ENCODE measurements around the gene MLXIP.

DNA sequence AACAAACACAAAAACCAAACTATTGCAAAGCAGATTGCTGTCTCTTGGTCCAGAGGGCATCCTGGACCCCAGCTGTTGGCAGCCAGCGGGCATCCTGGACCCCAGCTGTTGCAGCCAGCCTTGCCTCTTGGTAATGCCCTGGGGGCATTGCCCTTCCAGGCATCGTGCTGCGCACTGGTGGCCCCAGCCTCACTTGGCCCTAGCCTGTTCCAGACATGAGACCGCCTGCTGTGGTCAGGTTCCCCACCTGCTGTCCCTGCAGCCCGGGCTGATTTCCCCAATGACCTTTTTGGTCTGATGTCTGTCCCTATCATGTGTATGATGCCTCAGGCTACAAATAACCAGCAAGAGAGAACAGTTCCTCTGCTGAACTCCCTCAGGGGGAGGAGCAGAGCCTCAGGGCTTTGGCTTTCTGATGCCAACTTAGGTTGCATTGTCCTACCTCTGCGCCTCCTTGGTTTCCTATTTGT is 20.8 kb downstream of the MLXIP start:
- TF ChIP-seq POLR2AphosphoS5 (IDR thresholded peaks at IDR 0.05; ENCODE audit: borderline replicate concordance, low read depth, low read length), result no peak
- no peak for TF ChIP-seq EZH2 (IDR thresholded peaks at IDR 0.05)
- no peak for TF ChIP-seq FOXP2 (optimal IDR thresholded peaks at IDR 0.05; ENCODE audit: control extremely low read depth, extremely low read length, insufficient read depth)

All from SK-N-MC (cell line).